Measurements from ENCODE around the gene UMPS.

Gene UMPS

GRCh38 chr3:124763644-124764358, 33.5 kb downstream of the UMPS start:
- no peak for DNase-seq (ENCODE audit: low read depth)

- DNase-seq (ENCODE audit: low read depth): no peak
Measured at GRCh38 chr3:124764746-124765145, 34.5 kb downstream of the UMPS start.

DNA sequence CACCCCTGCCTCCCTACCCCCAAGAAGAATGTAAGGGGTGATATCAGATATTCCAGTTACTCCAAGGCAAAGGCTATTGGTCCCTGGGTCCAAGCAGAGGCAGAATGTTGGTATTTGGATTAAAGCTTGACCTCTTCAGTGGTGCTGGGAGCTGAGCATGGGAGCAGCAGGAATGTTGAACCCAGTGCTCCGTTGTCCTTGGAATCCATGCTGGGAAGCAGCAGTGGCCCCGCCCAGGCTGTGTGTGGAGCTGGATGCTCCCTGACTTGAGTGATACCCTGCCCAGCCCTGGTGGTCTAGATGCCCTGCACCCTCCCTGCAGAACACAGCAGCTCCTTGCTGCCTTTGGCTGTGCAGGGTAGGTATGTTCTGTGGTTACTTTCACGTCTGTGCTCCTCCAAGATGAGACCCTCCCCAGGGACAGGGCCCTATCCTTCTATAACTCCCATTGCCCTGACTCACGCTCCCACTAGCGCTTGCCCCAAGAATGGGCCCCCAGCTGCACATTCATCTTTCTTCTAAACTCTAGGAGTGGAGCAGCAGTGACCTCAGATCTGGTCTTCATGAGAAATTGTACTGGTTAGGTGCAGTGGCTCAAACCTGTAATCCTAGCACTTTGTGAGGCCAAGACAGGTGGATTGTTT, 35.1 kb downstream of the UMPS start:
- DNase-seq (ENCODE audit: low read depth): no peak

GRCh38 chr3:124766113-124767095, 36.2 kb downstream of the UMPS start:
- no peak for DNase-seq (ENCODE audit: low read depth)

- no peak for DNase-seq (ENCODE audit: low read depth)
Measured at GRCh38 chr3:124767264-124767663, 37.0 kb downstream of the UMPS start.

DNA sequence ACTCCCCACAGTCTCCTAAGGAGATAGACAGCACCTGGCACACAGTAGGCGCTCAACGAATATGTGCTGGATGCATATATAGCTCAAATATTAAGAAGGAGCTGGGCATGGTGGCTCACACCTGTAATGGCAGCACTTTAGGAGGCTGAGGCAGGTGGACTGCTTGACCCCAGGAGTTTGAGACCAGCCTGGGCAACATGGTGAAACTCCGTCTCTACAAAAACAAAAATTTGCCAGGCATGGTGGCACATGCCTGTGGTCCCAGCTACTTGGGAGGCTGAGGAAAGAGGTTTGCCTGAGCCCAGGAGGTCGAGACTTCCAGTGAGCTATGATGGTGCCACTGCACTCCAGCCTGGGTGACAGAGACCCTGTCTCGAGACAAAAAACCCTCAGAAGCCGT, 37.4 kb downstream of the UMPS start:
- no peak for DNase-seq (ENCODE audit: low read depth)

DNA sequence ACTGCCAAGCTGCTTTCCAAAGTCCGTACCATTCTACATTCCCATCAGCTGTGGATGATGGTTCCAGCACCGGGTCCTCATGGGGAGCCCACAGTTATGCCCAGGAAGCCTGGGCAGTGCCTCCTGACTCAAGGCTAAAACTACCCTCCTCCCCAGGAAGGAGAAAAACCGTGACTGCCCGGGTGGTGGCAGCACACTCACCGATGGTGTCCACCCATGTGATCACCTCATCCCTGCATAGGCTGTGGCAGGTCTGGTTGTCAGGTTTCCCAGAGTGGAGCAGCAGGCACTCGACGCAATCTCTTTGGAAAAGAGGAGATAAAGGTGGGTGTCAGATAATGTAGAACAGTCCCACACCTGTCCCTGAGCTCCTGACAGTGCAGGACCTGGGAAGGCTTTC, 38.6 kb downstream of the UMPS start:
- DNase-seq (ENCODE audit: low read depth): peak; percentile 13

DNA sequence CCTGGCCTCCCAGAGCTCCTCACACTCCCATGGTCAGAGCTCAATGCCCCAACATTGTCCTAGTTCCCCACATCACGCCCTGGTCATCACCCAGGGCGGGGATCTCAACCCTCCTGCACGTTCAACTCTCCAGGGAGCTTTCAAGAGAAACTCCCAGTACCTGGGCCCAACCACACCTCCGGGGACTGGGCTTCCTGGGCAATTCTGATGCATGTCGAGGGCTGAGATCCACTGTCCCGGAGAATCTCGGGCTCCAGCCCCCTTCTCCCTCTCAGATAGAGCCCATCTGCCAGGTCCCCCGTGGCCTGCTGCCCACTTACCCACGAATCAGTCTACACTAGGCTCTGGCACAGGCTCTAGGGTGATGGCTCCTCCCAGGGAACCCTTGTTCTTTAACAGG, 39.2 kb downstream of the UMPS start:
- no peak for DNase-seq (ENCODE audit: low read depth)

- no peak for DNase-seq (ENCODE audit: low read depth)
Measured at GRCh38 chr3:124770336-124771082, 40.3 kb downstream of the UMPS start.

GRCh38 chr3:124771083-124771445, 40.8 kb downstream of the UMPS start:
- DNase-seq (ENCODE audit: low read depth): no peak

GRCh38 chr3:124772081-124772831, 42.0 kb downstream of the UMPS start:
- no peak for DNase-seq (ENCODE audit: low read depth)

GRCh38 chr3:124773351-124774326, 43.4 kb downstream of the UMPS start:
- DNase-seq (ENCODE audit: low read depth): no peak

DNA sequence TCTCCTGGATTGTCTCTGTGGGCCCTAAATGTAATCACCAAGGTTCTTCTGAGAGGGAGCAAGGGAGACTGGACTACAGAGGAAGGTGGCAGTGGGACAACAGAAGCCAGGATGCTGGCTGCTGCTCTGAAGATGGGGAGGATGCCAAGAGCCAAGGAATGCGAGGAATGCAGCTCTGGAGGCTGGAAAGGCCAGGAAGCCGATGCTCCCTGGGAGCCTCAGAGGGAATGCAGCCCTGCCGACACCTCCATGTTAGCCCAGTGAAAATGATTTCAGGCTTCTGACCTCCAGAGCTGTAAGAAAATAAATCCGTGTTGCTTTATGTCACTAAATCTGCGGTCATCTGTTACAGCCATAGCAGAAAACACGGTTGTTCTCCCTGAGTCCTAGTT, 44.1 kb downstream of the UMPS start:
- no peak for DNase-seq (ENCODE audit: low read depth)

DNA sequence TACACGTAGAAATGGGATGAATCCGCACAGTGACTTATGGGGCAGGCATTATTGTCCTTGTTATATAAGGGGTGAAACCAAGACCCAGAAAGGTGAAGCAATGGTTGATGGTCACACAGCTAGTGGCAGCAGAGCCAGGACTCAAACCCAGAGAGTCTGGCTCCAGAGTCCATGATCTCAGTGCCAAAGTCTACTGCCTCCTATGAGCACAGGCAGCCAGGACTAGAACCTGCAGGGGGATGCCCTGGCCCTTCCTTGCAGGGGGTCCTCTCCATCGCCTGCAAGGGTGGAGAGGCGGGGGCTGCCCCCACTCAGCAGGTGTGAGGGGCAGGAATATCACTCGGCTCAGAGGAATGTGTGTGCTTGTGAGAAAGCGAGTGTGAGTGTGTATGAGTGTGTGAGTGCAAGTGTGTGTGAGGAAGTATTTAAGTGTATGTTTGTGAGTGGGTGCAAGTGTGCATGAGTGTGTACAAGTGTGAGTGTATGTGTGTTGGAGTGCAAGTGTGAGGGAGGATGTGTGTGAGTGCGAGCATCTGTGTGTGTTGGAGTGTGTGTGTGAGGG, 44.7 kb downstream of the UMPS start:
- no peak for DNase-seq (ENCODE audit: low read depth)

- DNase-seq (ENCODE audit: low read depth): no peak
Measured at GRCh38 chr3:124775877-124776276, 45.6 kb downstream of the UMPS start.

- DNase-seq (ENCODE audit: low read depth): no peak
Measured at GRCh38 chr3:124776856-124777255, 46.6 kb downstream of the UMPS start.

DNA sequence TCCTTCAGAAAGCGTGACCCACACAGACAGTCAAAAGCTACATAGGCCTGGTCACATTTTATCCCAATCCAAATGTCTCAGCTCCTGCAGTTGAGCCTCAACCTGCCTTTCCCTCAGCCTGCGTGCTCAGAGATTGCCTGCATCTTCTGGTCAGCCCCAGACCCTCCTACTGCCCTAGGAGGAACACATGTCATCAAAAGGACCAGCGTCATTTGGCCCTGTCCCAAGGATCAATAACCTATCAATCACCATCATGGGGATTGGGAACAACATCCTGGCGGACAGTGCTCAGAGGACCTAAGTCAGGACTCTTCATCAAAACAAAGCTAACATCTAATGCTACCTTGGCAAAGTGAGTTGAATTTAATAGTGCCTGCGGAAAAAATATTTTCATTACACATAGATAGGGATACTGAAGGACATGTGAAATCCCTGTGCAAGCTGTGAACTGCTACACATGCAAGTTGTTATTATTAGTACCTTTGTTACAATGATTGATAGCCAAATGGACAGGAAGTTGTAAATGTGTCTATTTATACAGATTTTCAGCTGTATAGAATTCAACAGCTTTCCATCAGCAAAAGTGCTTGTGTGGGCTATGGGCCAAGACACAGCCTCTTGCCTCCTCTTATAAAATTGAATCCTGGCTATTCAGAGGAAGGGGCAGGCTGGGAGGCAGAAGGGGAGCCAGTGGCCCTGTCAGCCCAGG, 47.7 kb downstream of the UMPS start:
- no peak for DNase-seq (ENCODE audit: low read depth)

DNA sequence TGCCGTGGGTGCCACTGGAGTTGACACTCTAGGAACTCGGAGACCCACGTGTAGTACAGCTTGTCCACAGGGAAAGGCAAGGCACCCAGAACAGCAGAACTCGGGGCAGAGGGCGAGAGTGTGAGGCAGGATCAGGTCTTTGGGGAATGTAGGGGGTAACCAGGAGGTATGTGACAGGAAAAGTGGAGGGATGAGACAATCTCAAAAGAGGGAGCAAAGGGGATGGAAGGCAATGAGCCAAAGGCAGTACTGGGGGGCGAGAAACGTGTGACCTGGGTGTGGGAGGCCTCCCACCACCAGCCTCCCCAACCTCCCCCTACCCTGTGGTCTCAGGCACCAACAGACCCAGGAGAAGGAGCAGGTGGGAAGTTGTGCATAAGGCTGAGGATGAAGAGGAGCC, 48.9 kb downstream of the UMPS start:
- DNase-seq (ENCODE audit: low read depth): no peak

- no peak for DNase-seq (ENCODE audit: low read depth)
Measured at GRCh38 chr3:124779751-124780191, 49.5 kb downstream of the UMPS start.

Data from activated T-cell treated with anti-CD3 and anti-CD28 coated beads for 48 hours (primary cell).